HepG2 (cell line): ENCODE data around the gene DCUN1D4. TPM values are rescaled to one million over a fixed set of nuclear protein-coding genes. Genes with fewer than 3 reads are reported as not detected.

Experiments
- AFF4 ChIP-seq: sonication (generic); formaldehyde crosslinking; IDR thresholded peaks from 2 replicates; pipeline ENCODE4 v1.4.0; 2020; ENCODE audit warnings: missing genetic modification reagents
- ARHGAP35 ChIP-seq: sonication (generic); formaldehyde crosslinking; IDR thresholded peaks from 2 replicates; pipeline ENCODE4 v1.9.0; 2022; ENCODE audit warnings: mild to moderate bottlenecking, inconsistent platforms, moderate library complexity, missing genetic modification reagents, borderline replicate concordance
- FOSL2 ChIP-seq: sonication (generic); formaldehyde crosslinking; IDR thresholded peaks from 2 replicates; pipeline ENCODE4 v1.4.0; 2020; ENCODE audit warnings: missing genetic modification reagents
- HOXD1 ChIP-seq: sonication (generic); formaldehyde crosslinking; IDR thresholded peaks from 2 replicates; pipeline ENCODE4 v1.5.0; 2020; ENCODE audit warnings: missing genetic modification reagents
- MIER2 ChIP-seq: IDR thresholded peaks from 2 replicates; pipeline ENCODE4 v1.6.1; 2016; ENCODE audit warnings: missing biosample characterization, missing genetic modification reagents
- MLLT10 ChIP-seq: sonication (generic); formaldehyde crosslinking; IDR thresholded peaks from 2 replicates; pipeline ENCODE4 v1.4.0; 2020; ENCODE audit warnings: missing genetic modification reagents
- MTA1 ChIP-seq: sonication (generic); formaldehyde crosslinking; IDR thresholded peaks from 2 replicates; pipeline ENCODE4 v1.4.0; 2020; ENCODE audit warnings: missing genetic modification reagents, mild to moderate bottlenecking, borderline replicate concordance
- RFXAP ChIP-seq: sonication (generic); formaldehyde crosslinking; IDR thresholded peaks from 2 replicates; pipeline ENCODE4 v1.4.0; 2020; ENCODE audit warnings: missing genetic modification reagents, borderline replicate concordance
- SIX1 ChIP-seq: sonication (generic); formaldehyde crosslinking; IDR thresholded peaks from 2 replicates; pipeline ENCODE4 v1.4.0; 2020; ENCODE audit warnings: missing genetic modification reagents, borderline replicate concordance
- SKI ChIP-seq: fragments of 450-650 bp; IDR thresholded peaks from one replicate; pipeline ENCODE4 v1.6.1; 2018; ENCODE audit warnings: mild to moderate bottlenecking; ENCODE audit not compliant: partially characterized antibody
- TIGD3 ChIP-seq: sonication (generic); formaldehyde crosslinking; IDR thresholded peaks from 2 replicates; pipeline ENCODE4 v1.5.1; 2020; ENCODE audit warnings: mild to moderate bottlenecking, missing genetic modification reagents, borderline replicate concordance
- ZBTB2 ChIP-seq: sonication (generic); formaldehyde crosslinking; IDR thresholded peaks from 2 replicates; pipeline ENCODE4 v1.8.0; 2022; ENCODE audit warnings: low read depth, missing genetic modification reagents
- ZBTB44 ChIP-seq: sonication (generic); formaldehyde crosslinking; IDR thresholded peaks from 2 replicates; pipeline ENCODE4 v1.4.0; 2020; ENCODE audit warnings: missing genetic modification reagents
- ZNF124 ChIP-seq: sonication (generic); formaldehyde crosslinking; IDR thresholded peaks from 2 replicates; pipeline ENCODE4 v1.4.0; 2020; ENCODE audit warnings: missing genetic modification reagents
- ZNF570 ChIP-seq: sonication (generic); formaldehyde crosslinking; IDR thresholded peaks from 2 replicates; pipeline ENCODE4 v1.4.0; 2020; ENCODE audit warnings: mild to moderate bottlenecking, missing genetic modification reagents, borderline replicate concordance
- ZNF710 ChIP-seq: sonication (generic); formaldehyde crosslinking; IDR thresholded peaks from 2 replicates; pipeline ENCODE4 v1.5.0; 2020; ENCODE audit warnings: mild to moderate bottlenecking, missing genetic modification reagents, borderline replicate concordance
- ZNF720 ChIP-seq: sonication (generic); formaldehyde crosslinking; IDR thresholded peaks from 2 replicates; pipeline ENCODE4 v1.4.0; 2020; ENCODE audit warnings: missing genetic modification reagents
- polyA plus RNA-seq, 8 experiments: library from polyadenylated mRNA; depleted of rRNA in 3 of 8; stranded (reverse) in 7 of 8; unstranded in 1 of 8; fragments of >200 nt; fragmentation: Illumina TruSeq in 4 of 8; extraction: Trizol in 4 of 8; gene quantifications; 2 replicates each; pipeline versions ENCODE4 v1.2.1 to v1.2.3, GENCODE V29; 2011 to 2016; ENCODE audit warnings: low read depth in 4 of 8, missing spikeins in 1 of 8, mixed read lengths in 1 of 8; ENCODE audit not compliant: insufficient read depth in 1 of 8
- total RNA-seq, 5 experiments: library from RNA; depleted of rRNA; stranded (reverse); fragments of >200 nt; fragmentation: Illumina TruSeq; extraction: Trizol; gene quantifications; 2 replicates each; pipeline ENCODE4 v1.2.3, GENCODE V29; 2016; ENCODE audit warnings: low read depth in 1 of 5

DCUN1D4 gene
- total and polyA plus RNA-seq, 2 of the 13 experiments (the other 11 are each of a cell fraction or from before 2014, with no cell fraction given): 27.9 to 44.4 TPM

GRCh38 chr4:51842554-51843308, at the start of gene DCUN1D4 (continued):
- no peak for TF ChIP-seq ZBTB44 (CRISPR knock-in tag)
- no peak for TF ChIP-seq ZNF124
- no peak for TF ChIP-seq ARHGAP35 (CRISPR knock-in tag)
- TF ChIP-seq MLLT10: no peak
- TF ChIP-seq SIX1 (CRISPR knock-in tag): no peak
- no peak for TF ChIP-seq MTA1 (CRISPR knock-in tag)
- TF ChIP-seq ZNF710: no peak
- TF ChIP-seq ZNF570 (CRISPR knock-in tag): no peak
- no peak for TF ChIP-seq AFF4 (CRISPR knock-in tag)
- TF ChIP-seq MIER2 (CRISPR knock-in tag): no peak
- no peak for TF ChIP-seq HOXD1 (CRISPR knock-in tag)
- no peak for TF ChIP-seq ZBTB2 (CRISPR knock-in tag)
- TF ChIP-seq TIGD3 (CRISPR knock-in tag): no peak
- peak; percentile 58; the same call in 1 of the 2 replicates for TF ChIP-seq RFXAP (CRISPR knock-in tag)
- no peak for TF ChIP-seq FOSL2 (CRISPR knock-in tag)
- TF ChIP-seq ZNF720 (CRISPR knock-in tag): no peak
- TF ChIP-seq SKI: no peak
